ENCODE measurements around the gene PTPRR. TPM values are rescaled to one million over a fixed set of nuclear protein-coding genes. Genes with fewer than 3 reads are reported as not detected.

The PTPRR gene
- total RNA-seq, 1 donor from 2014 or later, result not detected

- no peak for DNase-seq
Measured at GRCh38 chr12:70908978-70909377, 11.6 kb downstream of the PTPRR start.

- no peak for DNase-seq
Measured at GRCh38 chr12:70907412-70907811, 13.1 kb downstream of the PTPRR start.

- DNase-seq, result no peak
Measured at GRCh38 chr12:70895956-70896355, 24.6 kb downstream of the PTPRR start.

GRCh38 chr12:70892593-70892992 is 27.9 kb downstream of the PTPRR start:
- DNase-seq, result no peak

- no peak for DNase-seq
Measured at GRCh38 chr12:70890895-70891832, 29.4 kb downstream of the PTPRR start.

GRCh38 chr12:70885956-70886355 is 34.6 kb downstream of the PTPRR start:
- no peak for DNase-seq

GRCh38 chr12:70883855-70884254 is 36.7 kb downstream of the PTPRR start:
- no peak for DNase-seq

- no peak for DNase-seq
Measured at GRCh38 chr12:70880744-70881143, 39.8 kb downstream of the PTPRR start.

- no peak for DNase-seq
Measured at GRCh38 chr12:70876952-70877351, 43.6 kb downstream of the PTPRR start.

- no peak for DNase-seq
Measured at GRCh38 chr12:70875628-70876027, 44.9 kb downstream of the PTPRR start.

GRCh38 chr12:70854881-70855568 is 65.5 kb downstream of the PTPRR start:
- no peak for DNase-seq

- DNase-seq, result no peak
Measured at GRCh38 chr12:70854138-70854537, 66.4 kb downstream of the PTPRR start.

GRCh38 chr12:70853326-70853725 is 67.2 kb downstream of the PTPRR start:
- no peak for DNase-seq

- no peak for DNase-seq
Measured at GRCh38 chr12:70852416-70853150, 68.0 kb downstream of the PTPRR start.

GRCh38 chr12:70849265-70849960 is 71.1 kb downstream of the PTPRR start:
- DNase-seq, result peak; percentile 35

GRCh38 chr12:70847871-70848270 is 72.7 kb downstream of the PTPRR start:
- DNase-seq, result no peak

- no peak for DNase-seq
Measured at GRCh38 chr12:70845268-70845667, 75.3 kb downstream of the PTPRR start.

- no peak for DNase-seq
Measured at GRCh38 chr12:70843363-70843762, 77.2 kb downstream of the PTPRR start.

GRCh38 chr12:70842942-70843341 is 77.6 kb downstream of the PTPRR start:
- DNase-seq, result no peak

GRCh38 chr12:70842136-70842535 is 78.4 kb downstream of the PTPRR start:
- DNase-seq, result no peak

GRCh38 chr12:70840656-70841350 is 79.7 kb downstream of the PTPRR start:
- DNase-seq, result no peak

- DNase-seq, result no peak
Measured at GRCh38 chr12:70839544-70839943, 81.0 kb downstream of the PTPRR start.
